HepG2 (cell line): Measurements from ENCODE around the gene VPS4A. TPM values are rescaled to one million over a fixed set of nuclear protein-coding genes. Genes with fewer than 3 reads are reported as not detected.

ENCODE experiments used
- DBP ChIP-seq: sonication (generic); formaldehyde crosslinking; IDR thresholded peaks from 2 replicates; pipeline ENCODE4 v1.4.0; 2020; ENCODE audit warnings: missing genetic modification reagents; ENCODE audit errors: not compliant biosample characterization
- E2F5 ChIP-seq: sonication (generic); formaldehyde crosslinking; conservative IDR thresholded peaks from 2 replicates; pipeline ENCODE4 v1.4.0; 2020; ENCODE audit warnings: missing genetic modification reagents
- EED ChIP-seq: sonication (generic); formaldehyde crosslinking; IDR thresholded peaks from 2 replicates; pipeline ENCODE4 v1.5.0; 2020; ENCODE audit warnings: mild to moderate bottlenecking, missing genetic modification reagents
- FOXM1 ChIP-seq: sonication (generic); formaldehyde crosslinking; IDR thresholded peaks from 2 replicates; pipeline ENCODE4 v1.5.0; 2020; ENCODE audit warnings: missing genetic modification reagents
- KDM5A ChIP-seq: fragments of 200-600 bp; sonication (generic); IDR thresholded peaks from 2 replicates; pipeline ENCODE4 v1.7.0; 2018; ENCODE audit warnings: antibody characterized with exemption, mild to moderate bottlenecking, low read length, borderline replicate concordance
- KLF6 ChIP-seq: IDR thresholded peaks from 2 replicates; pipeline ENCODE4 v1.8.0; 2016; ENCODE audit warnings: missing biosample characterization, missing genetic modification reagents
- NPAS2 ChIP-seq: sonication (generic); formaldehyde crosslinking; IDR thresholded peaks from 2 replicates; pipeline ENCODE4 v1.8.0; 2022; ENCODE audit warnings: mild to moderate bottlenecking, missing genetic modification reagents, borderline replicate concordance
- POLR2A ChIP-seq, 2 experiments: IDR thresholded peaks; 2 replicates each; pipeline ENCODE4 v1.6.1; 2011; ENCODE audit warnings: low read depth in 2 of 2, low read length in 2 of 2, mild to moderate bottlenecking in 1 of 2, moderate library complexity in 1 of 2; ENCODE audit not compliant: insufficient read depth in 1 of 2
- ZBTB44 ChIP-seq: sonication (generic); formaldehyde crosslinking; IDR thresholded peaks from 2 replicates; pipeline ENCODE4 v1.4.0; 2020; ENCODE audit warnings: missing genetic modification reagents
- ZEB1 ChIP-seq: IDR thresholded peaks from 2 replicates; pipeline ENCODE4 v1.6.1; 2012; ENCODE audit warnings: mild to moderate bottlenecking, low read depth, inconsistent platforms; ENCODE audit not compliant: insufficient replicate concordance
- ZFY ChIP-seq: sonication (generic); formaldehyde crosslinking; IDR thresholded peaks from 2 replicates; pipeline ENCODE4 v1.4.0; 2020; ENCODE audit warnings: missing genetic modification reagents
- ZHX2 ChIP-seq, 2 experiments: sonication (generic) in 1 of 2; formaldehyde crosslinking in 1 of 2; IDR thresholded peaks; 2 replicates each; pipeline versions ENCODE4 v1.6.1 to v1.9.0; 2014 to 2022; ENCODE audit warnings: antibody characterized with exemption in 1 of 2, borderline replicate concordance in 1 of 2, inconsistent platforms in 1 of 2, low read depth in 1 of 2, missing genetic modification reagents in 1 of 2
- ZNF136 ChIP-seq: sonication (generic); formaldehyde crosslinking; IDR thresholded peaks from 2 replicates; pipeline ENCODE4 v1.8.1; 2022; ENCODE audit warnings: low read depth, mild to moderate bottlenecking, moderate library complexity, missing genetic modification reagents
- ZNF280B ChIP-seq: sonication (generic); formaldehyde crosslinking; IDR thresholded peaks from 2 replicates; pipeline ENCODE4 v1.5.0; 2020; ENCODE audit warnings: missing genetic modification reagents, mild to moderate bottlenecking, borderline replicate concordance
- ZNF296 ChIP-seq: sonication (generic); formaldehyde crosslinking; conservative IDR thresholded peaks from 2 replicates; pipeline ENCODE4 v1.5.0; 2020; ENCODE audit warnings: mild to moderate bottlenecking, missing genetic modification reagents
- ZNF773 ChIP-seq: sonication (generic); formaldehyde crosslinking; IDR thresholded peaks from 2 replicates; pipeline ENCODE4 v1.4.0; 2020; ENCODE audit warnings: missing genetic modification reagents, borderline replicate concordance
- ZSCAN29 ChIP-seq: sonication (generic); formaldehyde crosslinking; conservative IDR thresholded peaks from 2 replicates; pipeline ENCODE4 v1.4.0; 2020; ENCODE audit warnings: mild to moderate bottlenecking, missing genetic modification reagents
- polyA plus RNA-seq, 8 experiments: library from polyadenylated mRNA; depleted of rRNA in 3 of 8; stranded (reverse) in 7 of 8; unstranded in 1 of 8; fragments of >200 nt; fragmentation: Illumina TruSeq in 4 of 8; extraction: Trizol in 4 of 8; gene quantifications; 2 replicates each; pipeline versions ENCODE4 v1.2.1 to v1.2.3, GENCODE V29; 2011 to 2016; ENCODE audit warnings: low read depth in 4 of 8, missing spikeins in 1 of 8, mixed read lengths in 1 of 8; ENCODE audit not compliant: insufficient read depth in 1 of 8
- total RNA-seq, 5 experiments: library from RNA; depleted of rRNA; stranded (reverse); fragments of >200 nt; fragmentation: Illumina TruSeq; extraction: Trizol; gene quantifications; 2 replicates each; pipeline ENCODE4 v1.2.3, GENCODE V29; 2016; ENCODE audit warnings: low read depth in 1 of 5

VPS4A gene
- total and polyA plus RNA-seq, 2 of the 13 experiments (the other 11 are each of a cell fraction or from before 2014, with no cell fraction given), result 13.2 to 27.9 TPM

- peak; percentile 86 for TF ChIP-seq ZNF280B (CRISPR knock-in tag)
- TF ChIP-seq FOXM1, result no peak
- TF ChIP-seq ZFY (CRISPR knock-in tag), result peak; percentile 95
- peak; percentile 33; the same call in 1 of the 2 replicates for TF ChIP-seq KLF6 (CRISPR knock-in tag)
- peak; percentile 79 for TF ChIP-seq DBP (CRISPR knock-in tag)
- no peak for TF ChIP-seq ZNF296 (CRISPR knock-in tag)
- no peak for TF ChIP-seq ZNF136 (CRISPR knock-in tag)
- TF ChIP-seq KDM5A, result no peak; the same call in 1 of the 2 replicates
- no peak for TF ChIP-seq ZEB1
- TF ChIP-seq ZSCAN29 (CRISPR knock-in tag), result peak; percentile 68; the same call in 1 of the 2 replicates
- TF ChIP-seq POLR2A (IDR thresholded peaks at IDR 0.05; ENCODE audit: insufficient read depth in 1 of 2, low read depth in 2 of 2, low read length in 2 of 2), result 0 out of 4 replicates have a peak, but pooled peaks of 1 of the 2 experiments have one; percentile 24
- no peak; the same call in 1 of the 2 replicates for TF ChIP-seq EED (CRISPR knock-in tag)
- no peak for TF ChIP-seq ZNF773 (CRISPR knock-in tag)
- no peak for TF ChIP-seq NPAS2 (CRISPR knock-in tag)
- TF ChIP-seq ZBTB44, result no peak
- 0 out of 2 replicates have a peak, but pooled peaks have one; percentile 4 for TF ChIP-seq E2F5 (CRISPR knock-in tag)
- TF ChIP-seq ZHX2 (IDR thresholded peaks at IDR 0.05; ENCODE audit: low read depth), result no peak
- 0 out of 2 replicates have a peak, but pooled peaks have one; percentile 32 for TF ChIP-seq ZHX2 (CRISPR knock-in tag; IDR thresholded peaks at IDR 0.05; ENCODE audit: borderline replicate concordance)
Measured at GRCh38 chr16:69311533-69312387, 610 bp downstream of the VPS4A start (continued).
